ENCODE data around the gene HLA-B. TPM values are rescaled to one million over a fixed set of nuclear protein-coding genes. Genes with fewer than 3 reads are reported as not detected.

The HLA-B gene
- total RNA-seq, 4 donors from 2014 or later, result 193 to 1,414 (median 554) TPM

GRCh38 chr6:31386977-31387376 is 30.0 kb upstream of the HLA-B start:
- no peak overlapping the region for H3K27ac ChIP-seq
- no peak for DNase-seq
- no peaks in the 10 kb centered on the region for H3K36me3 ChIP-seq
- H3K27me3 ChIP-seq, result peaks cover 0 to 10% (median 0%) of the 10 kb centered on the region in 4 donors
- intact Hi-C loops (cut with DNase I), result no loop called here
- no peaks in the 10 kb centered on the region for H3K9me3 ChIP-seq
- 82 to 86% methylated on average over 1 of the region's 1 CpG for WGBS, 2 donors
- H3K4me1 ChIP-seq, result no peaks in the 10 kb centered on the region
- TF ChIP-seq POLR2A (IDR thresholded peaks at IDR 0.05), result no peak
- H3K4me3 ChIP-seq, result no peak overlapping the region

GRCh38 chr6:31386099-31386498 is 29.1 kb upstream of the HLA-B start:
- 65 to 72% methylated on average over 3 of the region's 3 CpGs for WGBS, 2 donors
- Histone ChIP-seq H3K9me3 (no peaks in the 10 kb centered on the region), H3K36me3 (no peaks in the 10 kb centered on the region), H3K27me3 (peaks cover 0 to 15% (median 0%) of the 10 kb centered on the region in 4 donors), H3K4me1 (no peaks in the 10 kb centered on the region), H3K27ac (no peak overlapping the region), H3K4me3 (no peak overlapping the region)
- TF ChIP-seq POLR2A (IDR thresholded peaks at IDR 0.05), result no peak
- TF ChIP-seq CTCF (IDR thresholded peaks at IDR 0.05), result no peak
- no peak for DNase-seq
- intact Hi-C loops (cut with DNase I), result no loop called here

- Histone ChIP-seq H3K36me3 (no peaks in the 10 kb centered on the region), H3K4me3 (no peak overlapping the region), H3K9me3 (no peaks in the 10 kb centered on the region), H3K4me1 (no peaks in the 10 kb centered on the region), H3K27ac (no peak overlapping the region), H3K27me3 (peaks cover 0 to 24% (median 0%) of the 10 kb centered on the region in 4 donors)
- no peak for TF ChIP-seq POLR2A (IDR thresholded peaks at IDR 0.05)
- WGBS, 2 donors, result 88 to 100% methylated on average over 1 to 3 of the region's 3 CpGs
- DNase-seq, result no peak
- intact Hi-C loops (cut with DNase I), result no loop called here
Measured at GRCh38 chr6:31385041-31385440, 28.1 kb upstream of the HLA-B start.

GRCh38 chr6:31383149-31383548 is 26.2 kb upstream of the HLA-B start:
- no peak overlapping the region for H3K4me3 ChIP-seq
- intact Hi-C loops (cut with DNase I), result no loop called here
- H3K36me3 ChIP-seq, result no peaks in the 10 kb centered on the region
- H3K4me1 ChIP-seq, result no peaks in the 10 kb centered on the region
- TF ChIP-seq POLR2A (IDR thresholded peaks at IDR 0.05) (no peak), CTCF (IDR thresholded peaks at IDR 0.05) (no peak)
- no peak for DNase-seq
- peaks cover 0 to 43% (median 0%) of the 10 kb centered on the region in 4 donors for H3K27me3 ChIP-seq
- H3K9me3 ChIP-seq, result no peaks in the 10 kb centered on the region
- 43 to 46% methylated on average over 4 to 5 of the region's 5 CpGs for WGBS, 2 donors
- no peak overlapping the region for H3K27ac ChIP-seq

- no peak overlapping the region for H3K27ac ChIP-seq
- no peak for DNase-seq
- no peaks in the 10 kb centered on the region for H3K9me3 ChIP-seq
- TF ChIP-seq POLR2A (IDR thresholded peaks at IDR 0.05) (no peak), CTCF (IDR thresholded peaks at IDR 0.05) (no peak)
- H3K36me3 ChIP-seq, result no peaks in the 10 kb centered on the region
- no peaks in the 10 kb centered on the region for H3K4me1 ChIP-seq
- no peak overlapping the region for H3K4me3 ChIP-seq
- intact Hi-C loops (cut with DNase I), result no loop called here
- 80 to 83% methylated on average over 3 of the region's 4 CpGs for WGBS, 2 donors
- peaks cover 0 to 58% (median 0%) of the 10 kb centered on the region in 4 donors for H3K27me3 ChIP-seq
Measured at GRCh38 chr6:31381666-31382065, 24.7 kb upstream of the HLA-B start.

GRCh38 chr6:31379850-31380249 is 22.9 kb upstream of the HLA-B start:
- Histone ChIP-seq H3K9me3 (no peaks in the 10 kb centered on the region), H3K4me3 (no peak overlapping the region), H3K4me1 (no peaks in the 10 kb centered on the region), H3K27me3 (peaks cover 0 to 76% (median 0%) of the 10 kb centered on the region in 4 donors), H3K36me3 (no peaks in the 10 kb centered on the region), H3K27ac (no peak overlapping the region)
- intact Hi-C loops (cut with DNase I), result no loop called here
- DNase-seq, result no peak
- TF ChIP-seq POLR2A (IDR thresholded peaks at IDR 0.05) (no peak), CTCF (IDR thresholded peaks at IDR 0.05) (no peak)
- 20 to 34% methylated on average over 3 to 9 of the region's 10 CpGs for WGBS, 2 donors
